GM12865 (cell line): ENCODE results near the gene APMAP.
"Not testable (repeated sequence)": the region's sequence is repeated elsewhere in the genome, so short reads cannot be mapped to it uniquely, and the experiment has no call there.

ENCODE experiments used
- DNase-seq: peaks from one replicate; pipeline ENCODE4 v3.0.0; 2010; ENCODE audit warnings: low read depth
- H3K4me3 ChIP-seq: 2 replicates; pipeline ENCODE4 v1.5.1; 2011; ENCODE audit warnings: mild to moderate bottlenecking, low read depth, low read length, control low read depth
- TF ChIP-seq, protein P1 (sequence below): IDR thresholded peaks from 2 replicates; pipeline ENCODE4 v1.5.1; 2011; ENCODE audit warnings: low read length, control low read depth, low read depth, inconsistent platforms; ENCODE audit not compliant: insufficient read depth; ENCODE audit errors: missing control alignments

APMAP gene

GRCh38 chr20:24948939-24949679 is 43.4 kb downstream of the APMAP start, which contains the start of gene CST7:
Gene CST7, plus strand, starts transcription at chr20:24949269. Its CDS starts 237 bp downstream, at chr20:24949506.
- DNase-seq, result peak; percentile 60
- H3K4me3 ChIP-seq, result no peak within 1 kb of the TSS
- TF ChIP-seq, protein P1, sequence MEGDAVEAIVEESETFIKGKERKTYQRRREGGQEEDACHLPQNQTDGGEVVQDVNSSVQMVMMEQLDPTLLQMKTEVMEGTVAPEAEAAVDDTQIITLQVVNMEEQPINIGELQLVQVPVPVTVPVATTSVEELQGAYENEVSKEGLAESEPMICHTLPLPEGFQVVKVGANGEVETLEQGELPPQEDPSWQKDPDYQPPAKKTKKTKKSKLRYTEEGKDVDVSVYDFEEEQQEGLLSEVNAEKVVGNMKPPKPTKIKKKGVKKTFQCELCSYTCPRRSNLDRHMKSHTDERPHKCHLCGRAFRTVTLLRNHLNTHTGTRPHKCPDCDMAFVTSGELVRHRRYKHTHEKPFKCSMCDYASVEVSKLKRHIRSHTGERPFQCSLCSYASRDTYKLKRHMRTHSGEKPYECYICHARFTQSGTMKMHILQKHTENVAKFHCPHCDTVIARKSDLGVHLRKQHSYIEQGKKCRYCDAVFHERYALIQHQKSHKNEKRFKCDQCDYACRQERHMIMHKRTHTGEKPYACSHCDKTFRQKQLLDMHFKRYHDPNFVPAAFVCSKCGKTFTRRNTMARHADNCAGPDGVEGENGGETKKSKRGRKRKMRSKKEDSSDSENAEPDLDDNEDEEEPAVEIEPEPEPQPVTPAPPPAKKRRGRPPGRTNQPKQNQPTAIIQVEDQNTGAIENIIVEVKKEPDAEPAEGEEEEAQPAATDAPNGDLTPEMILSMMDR, result no peak

GRCh38 chr20:24948396-24948938 is 44.1 kb downstream of the APMAP start:
- not testable (repeated sequence) for H3K4me3 ChIP-seq

DNA sequence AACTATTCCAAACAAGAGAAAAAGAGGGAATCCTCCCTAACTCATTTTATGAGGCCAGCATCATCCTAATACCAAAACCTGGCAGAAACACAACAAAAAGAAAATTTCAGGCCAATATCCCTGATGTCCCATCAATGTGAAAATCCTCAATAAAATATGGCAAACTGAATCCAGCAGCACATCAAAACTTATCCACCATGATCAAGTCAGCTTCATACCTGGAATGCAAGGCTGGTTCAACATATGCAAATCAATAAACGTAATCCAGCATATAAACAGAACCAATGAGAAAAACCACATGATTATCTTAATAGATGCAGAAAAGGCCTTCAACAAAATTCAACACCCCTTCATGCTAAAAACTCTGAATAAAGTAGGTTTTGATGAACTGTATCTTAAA is 46.2 kb downstream of the APMAP start:
- DNase-seq, H3K4me3 ChIP-seq: not testable (repeated sequence)

More at GRCh38 chr20:24948396-24948938, 44.1 kb downstream of the APMAP start:
- DNase-seq, result not testable (repeated sequence)

DNA sequence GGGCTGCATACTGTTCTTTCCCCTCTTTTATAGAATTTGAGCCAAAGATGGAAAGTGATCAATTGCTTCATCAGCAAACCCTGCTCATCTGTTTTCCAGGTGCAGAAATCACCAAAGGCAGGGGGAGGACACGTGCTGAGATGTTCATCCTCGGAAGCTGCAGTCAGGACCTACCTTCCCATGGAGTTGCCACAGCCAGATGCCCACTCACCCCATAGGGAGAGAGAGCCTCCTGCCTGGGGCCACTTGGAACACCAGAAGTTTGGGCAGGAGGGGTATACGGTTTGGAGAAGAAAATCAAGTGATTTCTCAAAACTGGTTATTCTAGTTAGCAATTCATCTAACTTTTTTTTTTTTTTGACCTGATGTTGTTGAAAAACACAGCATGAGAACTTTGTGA is 48.8 kb downstream of the APMAP start:
- no peak for DNase-seq
- no peak overlapping the region for H3K4me3 ChIP-seq
- TF ChIP-seq, protein P1, result no peak

DNA sequence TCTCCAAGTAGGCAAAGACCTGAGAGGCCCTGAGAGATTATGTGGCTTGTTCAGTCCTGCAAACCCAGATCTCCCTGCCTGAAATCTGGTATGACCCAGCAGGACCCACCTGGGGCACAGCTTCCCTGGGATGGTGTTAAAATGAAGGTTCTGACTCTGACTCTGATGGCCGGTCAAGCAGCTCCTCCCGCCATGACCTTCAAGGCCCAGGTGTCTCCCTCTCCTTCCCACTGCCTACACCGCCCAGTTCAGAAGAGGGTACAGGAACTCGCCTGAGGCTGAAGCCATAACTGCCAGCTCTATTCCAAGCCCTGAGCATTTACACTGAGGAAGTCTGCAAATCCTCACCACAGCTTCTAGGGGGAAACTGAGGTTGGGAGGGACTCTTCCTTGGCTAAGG is 49.4 kb downstream of the APMAP start:
- TF ChIP-seq, protein P1, result no peak
- no peak overlapping the region for H3K4me3 ChIP-seq
- DNase-seq, result no peak

- no peak overlapping the region for H3K4me3 ChIP-seq
- TF ChIP-seq, protein P1, result no peak
- no peak for DNase-seq
Observed at GRCh38 chr20:24942679-24943078, 49.9 kb downstream of the APMAP start.

GRCh38 chr20:24939036-24939435 is 53.5 kb downstream of the APMAP start:
- DNase-seq, result no peak
- TF ChIP-seq, protein P1, result no peak
- no peak overlapping the region for H3K4me3 ChIP-seq

GRCh38 chr20:24938498-24938897 is 54.1 kb downstream of the APMAP start:
- no peak overlapping the region for H3K4me3 ChIP-seq
- no peak for DNase-seq
- TF ChIP-seq, protein P1, result no peak
